Pulmonary artery endothelial cell (primary cell): Measurements from ENCODE around the gene SUGCT. TPM values are rescaled to one million over a fixed set of nuclear protein-coding genes. Genes with fewer than 3 reads are reported as not detected.

Experiments used
- DNase-seq: peaks from one replicate; pipeline ENCODE4 v3.0.0-alpha.2; 2011; ENCODE audit warnings: low read depth, low spot score
- total RNA-seq: library from RNA; depleted of rRNA; stranded (reverse); fragments of >200 nt; gene quantifications from 2 replicates; pipeline ENCODE4 v1.2.3, GENCODE V29; 2014

The SUGCT gene
- total RNA-seq, 1 donor from 2014 or later: 2.4 TPM

DNA sequence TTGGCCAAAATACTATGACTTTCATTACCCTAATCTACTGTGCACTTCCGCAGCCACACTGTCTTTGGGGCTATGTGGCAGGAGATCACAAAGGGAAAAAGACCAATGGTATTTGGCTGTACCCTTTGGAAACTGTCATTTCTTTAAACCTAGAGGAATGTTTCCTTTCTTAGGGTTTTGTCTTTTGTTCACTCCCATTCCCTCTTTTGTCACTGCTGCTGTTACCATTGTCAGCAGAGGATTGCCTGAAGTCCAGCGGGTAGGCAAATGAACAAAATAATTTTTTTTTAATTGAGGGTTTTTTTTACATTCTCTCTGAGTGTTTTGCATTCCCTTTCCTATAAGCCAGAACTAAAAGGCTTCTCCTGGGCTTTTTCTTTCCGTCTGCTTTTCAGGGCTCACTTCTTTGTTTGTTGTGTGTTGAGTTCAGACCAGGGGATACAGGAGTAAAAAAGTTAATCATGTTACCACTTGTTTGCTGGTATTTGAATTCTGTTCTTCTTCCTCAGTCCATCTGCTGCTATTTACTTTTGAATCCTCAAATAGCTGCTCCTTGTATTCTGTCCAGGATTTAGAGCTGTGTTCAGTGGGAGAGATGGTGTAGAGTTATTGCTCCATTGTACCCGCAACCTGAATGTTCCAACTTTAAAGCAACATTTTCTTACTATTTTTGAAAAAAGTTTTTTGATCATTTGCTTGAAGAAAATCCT is 374.6 kb downstream of the SUGCT start:
- no peak for DNase-seq

DNA sequence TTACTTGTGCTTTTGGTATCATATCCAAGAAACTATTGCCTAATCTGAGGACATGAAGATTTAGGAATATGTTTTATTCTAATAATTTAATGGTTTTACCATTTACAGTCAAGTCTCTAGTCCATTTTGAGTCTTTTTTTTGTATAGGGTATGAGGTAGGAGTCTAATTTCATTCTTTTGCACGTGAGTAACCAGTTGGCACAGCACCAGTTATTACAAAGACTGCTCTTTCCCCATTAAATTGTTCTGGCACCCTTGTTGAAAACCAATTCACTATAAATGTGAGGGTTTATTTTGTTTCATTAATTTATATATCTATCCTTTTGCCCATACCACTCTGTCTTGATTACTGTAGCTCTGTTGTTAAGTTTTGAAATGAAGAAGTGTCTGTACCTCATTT is 381.6 kb downstream of the SUGCT start:
- no peak for DNase-seq

DNA sequence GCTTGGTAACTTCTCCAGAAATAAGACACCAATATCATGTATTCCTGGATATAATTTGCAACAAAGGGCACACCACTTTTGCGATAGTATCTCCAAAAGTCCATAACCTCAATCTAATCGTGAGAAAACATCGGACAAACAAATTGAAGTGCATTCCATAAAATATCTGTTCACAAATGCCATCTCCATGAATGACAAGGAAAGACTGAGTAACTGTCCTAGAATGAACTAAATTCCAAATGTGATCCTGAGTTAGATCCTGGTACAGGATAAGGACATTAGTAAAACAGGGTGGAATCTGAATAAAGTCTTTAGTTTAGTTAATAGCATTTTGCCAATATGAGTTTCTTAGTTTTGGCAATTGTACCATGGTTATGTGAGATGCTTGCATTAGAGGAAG is 384.2 kb downstream of the SUGCT start:
- DNase-seq: no peak

DNA sequence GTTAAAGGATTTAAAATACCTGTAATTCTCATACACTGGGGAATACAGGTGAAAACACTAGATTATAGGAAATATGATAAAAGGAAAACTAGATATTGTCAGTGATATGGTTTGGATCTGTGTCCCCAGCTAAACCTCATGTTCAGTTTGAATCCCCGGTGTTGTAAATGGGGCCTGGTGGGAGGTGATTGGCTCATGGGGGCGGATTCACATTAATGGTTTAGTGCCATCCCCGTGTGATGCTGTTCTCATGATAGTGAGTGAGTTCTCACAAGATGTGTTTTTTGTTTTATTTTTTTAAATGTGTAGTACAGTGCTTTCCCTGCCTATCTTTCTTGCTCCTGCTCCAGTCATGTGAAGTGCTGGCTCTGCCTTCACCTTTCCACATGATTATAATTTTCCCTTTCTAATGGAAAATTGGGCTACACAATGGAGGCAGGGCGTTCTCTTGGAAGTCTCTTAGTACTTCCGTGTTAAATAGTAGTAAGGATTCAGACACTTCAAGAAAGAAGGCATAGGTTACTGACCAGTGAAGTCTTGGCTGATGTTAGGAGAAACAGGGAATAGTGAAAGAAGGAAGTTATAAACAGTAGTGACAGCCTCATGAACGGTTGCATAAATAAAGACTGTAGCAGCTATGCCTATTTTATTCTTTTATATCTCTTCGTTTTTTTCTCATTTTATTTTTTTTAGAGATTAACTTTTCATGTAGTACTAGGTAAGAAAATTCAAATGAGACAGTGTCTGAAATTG is 386.4 kb downstream of the SUGCT start:
- no peak for DNase-seq

DNA sequence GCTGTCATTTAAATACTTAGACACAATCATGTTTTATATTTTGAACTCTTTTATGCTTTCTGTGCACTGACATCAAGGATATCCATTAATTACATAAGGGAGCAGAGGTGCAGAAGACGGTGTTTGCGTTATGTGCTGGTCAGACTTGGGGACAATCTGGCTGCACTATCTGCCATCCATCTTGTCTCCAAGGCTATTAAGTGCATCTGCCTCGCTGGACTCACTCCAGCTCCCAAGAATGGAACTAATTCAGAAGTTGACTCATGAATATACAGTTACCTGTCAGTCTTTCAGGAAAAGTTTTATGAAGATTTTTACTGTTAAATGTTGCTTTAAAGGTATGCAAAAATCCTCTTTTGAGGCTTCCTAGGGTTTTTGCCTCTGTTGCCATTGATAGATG is 391.0 kb downstream of the SUGCT start:
- no peak for DNase-seq

DNA sequence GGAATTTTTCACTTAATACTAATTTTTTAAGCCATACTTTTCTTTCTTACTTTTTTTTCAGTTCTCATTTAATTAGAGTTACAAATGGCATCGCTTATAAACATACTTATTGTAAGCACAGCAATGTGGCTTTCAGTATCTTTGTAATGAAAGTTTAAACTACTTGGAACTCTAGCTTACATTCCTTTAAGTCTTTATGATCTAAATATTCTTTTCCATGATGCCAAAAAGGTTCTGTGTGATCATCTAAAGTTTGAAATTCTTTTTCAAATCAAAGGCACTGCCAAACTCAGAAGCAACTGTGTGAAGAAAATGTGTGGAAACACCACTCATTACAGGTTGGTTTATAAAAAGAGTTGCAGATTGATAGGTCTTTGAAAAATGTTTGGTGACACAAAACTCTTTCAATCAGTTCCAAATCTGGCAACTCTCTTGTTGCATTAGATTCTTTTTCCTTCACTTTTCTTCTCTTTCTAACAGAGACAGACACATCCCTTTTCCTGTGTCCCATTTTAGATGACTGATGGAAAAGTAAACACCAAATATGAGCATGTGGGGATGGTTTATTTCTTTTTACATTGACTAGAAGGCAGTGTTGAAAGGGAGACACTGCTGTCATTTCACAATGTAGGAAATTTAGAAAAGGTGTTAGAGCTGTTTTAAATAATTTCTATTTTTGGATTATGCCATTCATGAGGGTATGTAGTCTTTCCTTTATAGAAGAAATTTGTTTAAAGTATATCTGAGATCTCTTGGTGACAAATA is 392.3 kb downstream of the SUGCT start:
- no peak for DNase-seq

DNA sequence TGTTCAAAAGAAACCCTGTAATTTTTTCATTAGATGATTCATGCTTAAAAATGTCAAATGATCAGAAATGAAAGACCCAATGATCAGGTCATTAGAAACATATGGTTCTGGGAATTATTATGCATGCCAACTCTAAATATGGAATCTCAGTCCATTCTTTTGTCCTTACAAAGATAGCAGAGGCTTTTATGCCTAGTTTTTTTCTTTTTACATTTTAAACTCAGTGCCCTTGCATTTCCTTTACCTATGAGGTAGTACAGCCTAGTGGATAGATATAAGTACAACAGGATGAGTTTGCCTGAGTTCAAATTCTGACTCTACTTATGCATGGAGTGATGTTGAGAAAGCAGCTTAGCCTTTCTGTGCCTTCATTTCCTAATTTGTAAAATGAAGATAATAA is 392.9 kb downstream of the SUGCT start:
- DNase-seq: no peak

DNA sequence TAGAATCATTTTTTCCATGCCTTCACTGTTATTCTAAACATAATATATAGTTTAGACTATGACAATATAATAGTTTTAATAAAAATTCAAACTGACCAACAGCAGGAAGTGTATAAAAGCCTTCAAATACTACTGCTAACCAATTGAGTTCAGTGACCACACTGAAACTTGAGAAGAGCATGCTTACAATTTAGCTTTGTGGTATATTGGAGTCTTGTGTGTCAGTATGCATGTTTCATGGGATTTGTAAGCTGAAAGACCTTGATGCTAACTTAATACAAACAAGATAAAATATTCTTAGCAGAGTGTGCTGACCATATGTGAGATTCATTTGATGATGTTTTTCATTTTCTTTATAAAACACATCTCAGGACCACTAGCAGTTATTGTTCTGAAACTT is 395.5 kb downstream of the SUGCT start:
- DNase-seq: no peak

DNA sequence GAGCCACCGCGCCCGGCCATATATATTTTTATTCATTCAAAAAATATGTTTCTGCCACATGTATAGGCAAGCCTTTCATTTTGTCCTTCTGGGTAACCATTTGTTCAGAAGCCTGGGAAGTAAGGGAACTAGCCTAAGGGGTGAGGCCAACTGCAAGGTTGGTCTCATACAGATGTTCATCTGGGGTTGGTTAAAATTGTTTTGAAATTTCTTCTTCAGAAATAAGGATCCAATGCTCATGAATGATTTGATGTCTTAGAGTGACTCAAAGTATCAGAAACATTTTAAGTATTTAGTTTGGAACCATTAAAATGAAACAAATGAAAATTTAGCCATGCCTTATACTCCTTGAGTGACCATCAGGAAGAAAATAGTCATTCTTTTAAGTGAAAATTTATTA is 397.2 kb downstream of the SUGCT start:
- no peak for DNase-seq

DNA sequence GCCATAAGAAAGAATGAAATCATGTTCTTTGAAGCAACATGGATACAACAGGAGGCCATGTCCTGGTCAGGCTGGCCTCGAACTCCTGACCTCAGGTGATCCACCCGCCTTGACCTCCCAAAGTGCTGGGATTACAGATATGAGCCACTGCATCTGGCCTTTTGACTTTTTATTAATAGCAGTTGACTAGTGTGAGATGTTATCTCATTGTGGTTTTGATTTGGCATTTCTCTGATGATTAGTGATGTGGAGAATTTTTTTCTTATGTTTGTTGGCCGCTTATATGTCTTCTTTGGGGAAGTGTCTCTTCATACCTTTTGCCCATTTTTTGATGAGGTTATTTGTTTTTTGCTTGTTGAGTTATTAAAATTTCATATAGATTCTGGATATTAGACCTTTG is 400.9 kb downstream of the SUGCT start:
- no peak for DNase-seq

DNA sequence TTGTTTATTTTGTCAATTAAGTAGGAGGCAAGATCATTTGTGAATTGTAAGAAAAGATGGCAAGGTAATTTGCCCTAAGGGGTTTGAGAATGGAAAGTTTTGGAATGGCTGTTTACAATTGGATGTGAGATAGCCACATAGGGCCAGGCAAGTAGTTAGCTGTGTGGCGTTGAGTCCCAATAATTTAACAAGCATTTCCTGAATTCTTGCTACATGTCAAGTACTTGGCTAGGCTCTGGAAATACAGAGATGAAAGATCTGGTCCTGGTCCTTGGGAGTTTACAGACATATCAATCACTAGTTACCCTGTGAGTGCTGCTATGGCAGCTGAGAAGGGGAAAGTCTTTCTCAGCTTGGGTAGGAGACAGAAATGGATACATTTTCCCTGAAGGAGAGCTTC is 401.6 kb downstream of the SUGCT start:
- DNase-seq: no peak

DNA sequence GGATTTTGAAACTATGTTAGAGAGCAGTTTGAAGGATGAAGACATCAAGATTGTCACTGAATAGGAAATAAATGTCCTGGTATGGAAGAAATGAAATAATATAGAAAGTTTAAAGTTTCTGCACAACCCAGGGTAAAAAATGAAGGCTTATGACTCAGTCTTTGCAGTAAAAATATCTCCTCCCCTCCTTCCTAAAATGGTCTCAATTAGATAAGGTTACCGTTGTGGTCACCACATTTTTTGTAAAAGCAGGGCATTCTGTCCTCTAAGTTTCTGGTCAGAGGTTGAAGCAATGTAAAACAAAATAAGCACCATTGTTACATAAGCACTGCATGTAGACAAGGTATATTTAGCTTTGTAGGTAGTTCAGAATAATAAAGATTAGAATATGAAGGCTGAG is 403.5 kb downstream of the SUGCT start:
- no peak for DNase-seq

DNA sequence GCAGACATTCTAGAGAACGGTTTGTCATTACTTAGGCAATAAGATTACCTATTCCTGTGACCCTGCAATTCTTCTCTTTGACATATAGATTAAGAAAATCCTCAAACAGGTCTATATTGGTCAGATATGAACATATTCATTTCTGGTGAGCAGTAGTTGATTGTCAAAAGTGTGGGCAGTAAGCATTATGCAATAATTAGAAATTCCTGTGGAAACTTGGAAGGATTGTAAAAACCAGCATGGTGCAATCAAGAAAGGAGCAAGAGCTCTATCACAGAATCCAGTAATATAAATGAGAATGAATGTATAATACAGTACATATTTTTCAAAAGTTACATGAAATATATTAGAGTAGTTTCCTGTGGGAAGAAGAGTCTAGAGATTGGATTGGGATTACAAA is 406.5 kb downstream of the SUGCT start:
- no peak for DNase-seq

DNA sequence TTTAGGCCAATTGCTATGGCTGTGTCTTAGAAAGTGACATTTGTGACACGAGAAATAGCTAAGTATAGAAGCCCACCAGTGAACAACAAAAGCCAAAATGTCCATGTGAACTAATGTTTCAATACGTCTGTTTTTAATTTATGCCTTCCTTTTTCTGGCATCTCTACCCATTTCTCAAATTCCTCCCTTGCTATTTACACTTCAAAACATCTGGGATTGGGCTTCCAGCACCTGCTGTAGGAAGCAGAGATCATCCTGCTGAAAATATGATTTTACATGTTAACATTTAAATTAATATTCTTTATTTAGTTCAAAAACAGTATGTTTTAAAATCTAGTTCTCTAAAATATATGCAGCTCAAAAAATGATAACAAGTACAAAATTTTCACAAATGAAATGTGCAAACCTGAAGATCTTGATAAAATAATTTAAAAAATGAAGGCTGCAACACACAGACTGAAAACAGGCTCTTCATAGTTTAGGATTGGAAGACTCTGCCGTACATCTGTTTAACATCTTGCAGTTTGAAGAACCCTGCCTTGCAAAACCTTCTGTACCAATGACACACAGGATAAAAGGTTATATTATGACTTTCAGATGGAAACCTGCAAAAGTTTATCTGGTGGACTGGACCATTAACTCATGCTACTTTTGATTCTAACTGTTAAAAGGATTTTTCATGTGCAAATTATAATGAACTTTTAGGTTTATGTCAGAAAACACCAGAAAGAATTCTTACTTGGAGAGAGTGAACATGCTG is 408.4 kb downstream of the SUGCT start:
- DNase-seq: no peak

DNA sequence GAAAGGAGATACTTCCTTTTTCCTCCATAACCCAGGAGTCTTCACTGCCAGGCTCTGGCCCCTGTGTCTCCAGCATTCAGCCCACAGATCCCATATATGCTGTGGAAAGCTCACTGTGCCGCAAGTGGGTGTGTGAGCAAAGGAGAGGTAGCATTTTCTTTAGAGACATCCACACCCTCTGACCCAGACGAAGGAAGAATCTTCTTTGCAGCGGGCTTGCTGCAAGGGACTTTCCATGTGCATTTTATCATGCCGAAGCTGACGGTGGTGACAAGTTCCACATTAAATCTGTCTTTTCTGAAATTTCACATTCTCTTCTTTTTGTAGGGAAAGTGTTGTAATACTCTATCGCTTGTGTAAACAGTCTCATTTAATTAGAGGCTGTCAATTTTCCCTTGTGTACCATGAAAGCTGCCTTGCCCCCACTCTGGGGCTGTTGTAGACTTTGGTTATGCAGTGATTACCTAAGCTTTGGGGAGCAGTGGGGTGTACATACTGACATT is 409.5 kb downstream of the SUGCT start:
- DNase-seq: no peak

DNA sequence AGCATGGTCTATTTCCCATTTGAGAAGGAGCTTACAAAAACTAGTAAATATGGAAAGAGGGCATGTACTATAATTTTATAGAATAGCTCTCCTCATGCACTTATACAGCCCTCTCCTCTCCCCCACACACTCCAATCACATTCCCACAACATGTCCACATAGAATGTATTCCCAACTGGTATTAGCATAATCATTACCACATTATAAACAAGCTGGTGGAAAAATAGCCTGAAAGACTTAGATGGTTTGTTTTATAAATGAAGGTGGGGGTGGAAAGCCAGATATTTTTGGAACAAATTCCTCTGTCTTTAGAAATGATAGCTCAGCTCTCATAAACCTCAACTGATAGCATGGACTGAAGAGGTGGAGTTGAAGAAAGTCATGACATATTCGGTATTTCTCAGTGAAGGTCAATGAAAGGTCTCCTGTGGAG is 410.1 kb downstream of the SUGCT start:
- DNase-seq: no peak

DNA sequence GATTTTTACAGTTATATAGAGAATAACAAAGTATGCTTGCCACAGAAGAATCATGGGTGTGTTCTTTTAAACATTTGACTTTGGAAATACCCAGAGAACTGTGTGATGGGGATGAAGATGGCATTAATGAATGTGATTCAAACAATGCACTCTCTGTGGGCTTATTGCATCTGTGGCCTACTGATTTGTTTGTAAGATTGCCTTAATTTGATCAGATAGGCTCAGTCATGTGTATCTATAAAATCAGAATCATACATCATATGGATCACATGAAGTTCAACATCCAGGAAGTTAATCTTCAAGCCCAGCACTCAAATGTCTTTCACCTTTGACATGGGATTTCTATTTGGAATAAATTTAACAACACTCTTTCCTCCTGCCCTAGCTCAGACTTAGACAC is 410.9 kb downstream of the SUGCT start:
- DNase-seq: no peak

DNA sequence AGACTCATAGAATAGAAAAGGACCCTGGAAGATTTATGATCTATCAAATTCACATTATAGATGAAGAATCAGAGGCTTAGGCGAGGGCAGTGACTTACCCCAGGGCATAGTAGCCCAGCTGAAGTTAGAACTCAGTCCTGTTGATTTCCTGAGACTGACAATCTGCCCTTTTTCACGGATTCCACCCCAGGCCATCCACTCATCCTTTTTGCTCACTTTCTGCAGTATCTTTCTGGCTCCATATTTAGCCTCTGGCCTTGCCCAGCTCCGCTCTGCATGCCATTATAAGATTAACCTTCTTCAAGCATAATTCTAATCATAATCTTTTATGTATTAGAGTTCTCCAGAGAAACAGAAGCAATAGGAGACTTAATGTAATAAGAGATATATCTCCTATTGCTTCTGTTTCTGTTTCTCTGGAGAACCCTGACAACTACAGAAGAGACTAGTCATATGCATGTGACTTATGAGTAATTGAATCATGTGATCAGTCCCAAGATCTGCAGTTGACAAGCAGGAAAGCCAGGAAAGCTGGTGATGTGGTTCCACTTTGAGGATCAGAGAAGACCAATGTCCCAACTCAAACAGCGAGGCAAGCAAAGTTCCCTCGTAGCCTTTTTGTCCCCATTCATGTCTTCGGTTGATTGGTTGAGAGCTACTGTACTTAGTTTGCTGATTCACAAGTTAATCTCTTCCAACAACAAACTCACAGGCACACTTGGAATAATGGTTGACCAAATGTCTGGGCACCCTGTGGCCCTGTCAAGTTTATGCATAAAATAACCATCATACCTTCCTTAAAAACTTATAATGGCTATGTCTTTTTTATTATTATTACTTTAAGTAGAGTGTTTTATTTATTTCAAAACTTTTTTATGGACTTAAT is 412.1 kb downstream of the SUGCT start:
- DNase-seq: no peak

DNA sequence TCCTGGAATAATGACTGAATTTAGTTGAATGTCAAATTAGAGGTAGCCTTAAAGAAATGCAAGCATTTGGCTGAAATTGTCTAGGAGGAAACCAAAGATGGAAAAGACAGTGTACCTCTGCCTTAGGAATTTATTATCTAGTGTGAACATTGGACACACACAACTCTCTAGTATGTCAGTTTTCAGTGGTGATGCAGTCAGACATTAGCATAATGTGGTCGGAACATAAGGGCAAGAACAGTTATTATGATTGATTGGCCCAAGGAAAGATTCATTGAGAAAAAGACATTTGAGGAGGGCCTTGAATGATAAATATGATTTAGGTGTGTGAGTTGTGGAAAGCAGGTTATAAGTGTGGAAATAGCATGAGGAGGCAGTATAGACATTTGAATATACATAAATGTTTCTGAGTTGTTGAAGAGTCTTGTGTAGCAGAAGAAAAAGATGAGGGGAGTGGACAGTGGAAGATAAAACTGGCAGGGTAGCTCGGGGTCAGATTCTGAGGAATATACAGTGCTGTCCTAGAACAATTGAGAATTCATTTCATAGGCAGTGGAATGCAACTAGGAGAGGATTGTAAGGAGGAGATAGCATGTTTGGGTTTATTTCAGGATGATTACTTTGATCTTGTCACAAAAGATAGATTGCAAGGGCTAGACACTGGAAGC is 414.7 kb downstream of the SUGCT start:
- no peak for DNase-seq
